DOHH2 (cell line): ENCODE measurements around the gene SFXN5.

Experiments
- EZH2phosphoT487 ChIP-seq: fragments of 200-600 bp; sonication (generic); IDR thresholded peaks from 2 replicates; pipeline ENCODE4 v1.6.1; 2017; ENCODE audit warnings: borderline replicate concordance, mild to moderate bottlenecking, antibody characterized with exemption, low read length, moderate library complexity, mixed read lengths
- TF ChIP-seq, protein P1 (sequence below): fragments of 200-600 bp; sonication (generic); IDR thresholded peaks from one replicate; pipeline ENCODE4 v1.5.1; 2014; ENCODE audit warnings: antibody characterized with exemption, mild to moderate bottlenecking, low read depth, low read length; ENCODE audit not compliant: poor library complexity, severe bottlenecking

DNA sequence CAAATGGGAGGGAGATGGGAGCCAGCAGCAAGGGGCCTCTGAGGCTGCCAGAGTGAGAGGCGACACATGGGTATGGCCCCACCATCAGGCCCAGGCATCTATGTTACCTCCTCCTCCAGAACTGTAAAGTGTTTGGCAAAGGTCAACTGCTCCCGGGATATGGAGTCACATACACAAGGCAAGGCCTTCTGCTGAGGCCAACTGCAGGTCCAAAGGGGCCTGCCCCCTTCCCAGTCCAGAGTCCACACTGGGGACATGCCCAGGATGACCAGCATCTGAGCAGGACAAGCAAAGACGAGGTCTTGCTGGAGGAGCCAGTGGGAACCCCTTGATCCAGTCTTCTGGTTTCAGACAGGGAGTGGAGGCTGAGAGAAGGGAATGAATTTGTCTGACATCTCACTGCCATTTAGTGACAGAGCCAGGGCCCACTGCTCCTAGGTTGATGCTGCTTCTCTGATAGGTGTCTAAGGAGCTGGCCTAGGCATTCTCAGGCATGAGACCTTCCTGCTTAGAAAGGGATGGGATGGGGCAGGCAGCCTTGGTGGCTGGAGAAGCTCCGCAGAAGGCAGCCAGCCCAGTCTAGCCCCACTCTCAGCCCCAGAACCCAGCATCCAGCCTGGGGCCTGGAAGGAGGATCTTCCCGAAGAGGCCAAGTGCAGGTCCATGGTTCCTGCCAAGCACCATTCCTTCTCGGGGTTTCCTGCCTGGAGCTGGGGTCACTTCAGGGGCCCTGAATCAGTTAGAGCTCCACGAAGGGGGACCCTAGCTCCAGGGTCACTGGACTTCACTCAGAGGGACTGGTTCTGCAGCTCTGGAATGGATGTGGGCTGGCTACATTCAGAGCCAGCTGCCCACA, 127.7 kb downstream of the SFXN5 start:
- TF ChIP-seq, protein P1, sequence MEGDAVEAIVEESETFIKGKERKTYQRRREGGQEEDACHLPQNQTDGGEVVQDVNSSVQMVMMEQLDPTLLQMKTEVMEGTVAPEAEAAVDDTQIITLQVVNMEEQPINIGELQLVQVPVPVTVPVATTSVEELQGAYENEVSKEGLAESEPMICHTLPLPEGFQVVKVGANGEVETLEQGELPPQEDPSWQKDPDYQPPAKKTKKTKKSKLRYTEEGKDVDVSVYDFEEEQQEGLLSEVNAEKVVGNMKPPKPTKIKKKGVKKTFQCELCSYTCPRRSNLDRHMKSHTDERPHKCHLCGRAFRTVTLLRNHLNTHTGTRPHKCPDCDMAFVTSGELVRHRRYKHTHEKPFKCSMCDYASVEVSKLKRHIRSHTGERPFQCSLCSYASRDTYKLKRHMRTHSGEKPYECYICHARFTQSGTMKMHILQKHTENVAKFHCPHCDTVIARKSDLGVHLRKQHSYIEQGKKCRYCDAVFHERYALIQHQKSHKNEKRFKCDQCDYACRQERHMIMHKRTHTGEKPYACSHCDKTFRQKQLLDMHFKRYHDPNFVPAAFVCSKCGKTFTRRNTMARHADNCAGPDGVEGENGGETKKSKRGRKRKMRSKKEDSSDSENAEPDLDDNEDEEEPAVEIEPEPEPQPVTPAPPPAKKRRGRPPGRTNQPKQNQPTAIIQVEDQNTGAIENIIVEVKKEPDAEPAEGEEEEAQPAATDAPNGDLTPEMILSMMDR = no peak
- no peak for TF ChIP-seq EZH2phosphoT487
